DMS153 (cell line): ENCODE data around the gene CDK14.
"Not testable (repeated sequence)": the region's sequence is repeated elsewhere in the genome, so short reads cannot be mapped to it uniquely, and the experiment has no call there.

Experiments used
- DNase-seq: peaks from one replicate; lab custom pipeline; 2025; lab: John Stamatoyannopoulos, UW

CDK14 gene

GRCh38 chr7:90756366-90756765, 160.2 kb downstream of the CDK14 start:
- DNase-seq, result no peak

- DNase-seq, result not testable (repeated sequence)
Observed at GRCh38 chr7:90757565-90757950, 161.4 kb downstream of the CDK14 start.

- no peak for DNase-seq
Observed at GRCh38 chr7:90758933-90759562, 162.9 kb downstream of the CDK14 start.

GRCh38 chr7:90759710-90760109, 163.6 kb downstream of the CDK14 start:
- DNase-seq, result no peak

- DNase-seq, result no peak
Observed at GRCh38 chr7:90760892-90761291, 164.8 kb downstream of the CDK14 start.

- no peak for DNase-seq
Observed at GRCh38 chr7:90761584-90761983, 165.5 kb downstream of the CDK14 start.

- no peak for DNase-seq
Observed at GRCh38 chr7:90763108-90763507, 167.0 kb downstream of the CDK14 start.

- no peak for DNase-seq
Observed at GRCh38 chr7:90764848-90765570, 168.9 kb downstream of the CDK14 start.

- no peak for DNase-seq
Observed at GRCh38 chr7:90766814-90767564, 170.9 kb downstream of the CDK14 start.

- DNase-seq, result no peak
Observed at GRCh38 chr7:90768301-90768700, 172.2 kb downstream of the CDK14 start.

- no peak for DNase-seq
Observed at GRCh38 chr7:90769036-90769435, 172.9 kb downstream of the CDK14 start.

GRCh38 chr7:90769566-90769965, 173.4 kb downstream of the CDK14 start:
- DNase-seq, result not testable (repeated sequence)

- DNase-seq, result no peak
Observed at GRCh38 chr7:90771281-90771680, 175.2 kb downstream of the CDK14 start.

GRCh38 chr7:90772410-90772809, 176.3 kb downstream of the CDK14 start:
- DNase-seq, result no peak

GRCh38 chr7:90773269-90773668, 177.1 kb downstream of the CDK14 start:
- DNase-seq, result no peak

- no peak for DNase-seq
Observed at GRCh38 chr7:90774706-90775105, 178.6 kb downstream of the CDK14 start.

- DNase-seq, result no peak
Observed at GRCh38 chr7:90775383-90775965, 179.4 kb downstream of the CDK14 start.

- no peak for DNase-seq
Observed at GRCh38 chr7:90777041-90777440, 180.9 kb downstream of the CDK14 start.

- DNase-seq, result no peak
Observed at GRCh38 chr7:90777465-90777864, 181.3 kb downstream of the CDK14 start.

GRCh38 chr7:90777886-90778285, 181.8 kb downstream of the CDK14 start:
- no peak for DNase-seq

GRCh38 chr7:90788052-90788451, 191.9 kb downstream of the CDK14 start:
- DNase-seq, result no peak

- DNase-seq, result no peak
Observed at GRCh38 chr7:90789736-90790306, 193.7 kb downstream of the CDK14 start.
